ENCODE results near the gene PAQR9.

Gene PAQR9

DNA sequence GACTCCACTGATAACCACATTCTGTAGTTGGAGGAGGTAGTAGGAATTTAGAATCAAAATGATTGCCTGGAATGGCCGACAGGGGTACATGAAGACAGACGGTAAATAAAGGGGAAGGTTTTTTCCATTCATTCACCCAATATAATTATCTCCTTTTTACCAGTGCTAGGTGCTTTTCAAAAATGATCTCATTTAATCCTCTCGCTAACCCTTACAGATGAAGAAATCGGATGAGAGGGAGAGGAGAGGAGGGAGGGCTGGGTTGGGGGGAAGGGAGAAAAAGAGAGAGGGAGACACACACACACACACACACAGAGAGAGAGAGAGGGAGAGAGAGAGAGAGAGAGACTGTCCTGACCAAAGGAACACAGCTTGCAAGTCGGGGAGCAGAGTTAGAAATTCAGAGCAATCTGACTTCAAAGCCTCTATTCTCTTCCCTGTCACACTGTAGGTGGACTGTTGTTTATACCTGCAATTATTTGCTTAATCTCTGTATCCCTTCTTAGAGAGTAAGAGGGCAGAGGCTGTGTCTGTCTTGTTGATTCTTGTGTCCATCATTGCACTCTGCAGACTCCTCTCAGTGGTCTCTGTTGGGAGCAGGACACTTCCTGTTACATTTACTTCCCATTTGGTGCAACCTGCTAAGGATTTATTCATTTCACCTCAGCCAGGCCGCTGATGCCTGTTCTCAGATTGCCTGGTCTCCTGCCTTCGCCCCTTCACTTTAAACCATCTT lies 18.7 kb upstream of the PAQR9 start:
- H3K4me3 ChIP-seq (ENCODE audit: low read depth, low read length) = no peak overlapping the region
- no peak for DNase-seq (ENCODE audit: low read depth)
- TF ChIP-seq, protein P1, sequence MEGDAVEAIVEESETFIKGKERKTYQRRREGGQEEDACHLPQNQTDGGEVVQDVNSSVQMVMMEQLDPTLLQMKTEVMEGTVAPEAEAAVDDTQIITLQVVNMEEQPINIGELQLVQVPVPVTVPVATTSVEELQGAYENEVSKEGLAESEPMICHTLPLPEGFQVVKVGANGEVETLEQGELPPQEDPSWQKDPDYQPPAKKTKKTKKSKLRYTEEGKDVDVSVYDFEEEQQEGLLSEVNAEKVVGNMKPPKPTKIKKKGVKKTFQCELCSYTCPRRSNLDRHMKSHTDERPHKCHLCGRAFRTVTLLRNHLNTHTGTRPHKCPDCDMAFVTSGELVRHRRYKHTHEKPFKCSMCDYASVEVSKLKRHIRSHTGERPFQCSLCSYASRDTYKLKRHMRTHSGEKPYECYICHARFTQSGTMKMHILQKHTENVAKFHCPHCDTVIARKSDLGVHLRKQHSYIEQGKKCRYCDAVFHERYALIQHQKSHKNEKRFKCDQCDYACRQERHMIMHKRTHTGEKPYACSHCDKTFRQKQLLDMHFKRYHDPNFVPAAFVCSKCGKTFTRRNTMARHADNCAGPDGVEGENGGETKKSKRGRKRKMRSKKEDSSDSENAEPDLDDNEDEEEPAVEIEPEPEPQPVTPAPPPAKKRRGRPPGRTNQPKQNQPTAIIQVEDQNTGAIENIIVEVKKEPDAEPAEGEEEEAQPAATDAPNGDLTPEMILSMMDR (IDR thresholded peaks at IDR 0.05; ENCODE audit: insufficient read depth, low read depth, low read length, missing control alignments) = no peak

DNA sequence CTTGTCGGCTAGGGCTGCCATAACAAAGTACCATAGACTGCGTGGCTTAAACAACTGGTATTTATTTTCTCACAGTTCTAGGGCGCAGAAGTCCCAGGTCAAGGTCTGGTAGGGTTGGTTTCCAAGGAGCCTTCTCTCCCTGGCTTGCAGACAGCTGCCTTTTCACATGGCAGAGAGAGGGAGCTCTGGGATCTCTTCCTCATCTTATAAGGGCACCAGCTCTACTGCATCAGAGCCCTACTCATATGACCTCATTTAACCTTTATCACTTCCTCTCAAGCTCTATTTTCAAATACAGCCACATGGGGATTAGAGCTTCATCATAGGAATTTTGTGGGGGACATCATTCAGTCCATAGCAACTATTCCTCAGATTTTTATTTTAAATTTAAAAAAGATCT lies 17.6 kb upstream of the PAQR9 start:
- TF ChIP-seq, protein P1 (IDR thresholded peaks at IDR 0.05; ENCODE audit: insufficient read depth, low read depth, low read length, missing control alignments) = no peak
- no peak for DNase-seq (ENCODE audit: low read depth)
- H3K4me3 ChIP-seq (ENCODE audit: low read depth, low read length) = no peak overlapping the region

DNA sequence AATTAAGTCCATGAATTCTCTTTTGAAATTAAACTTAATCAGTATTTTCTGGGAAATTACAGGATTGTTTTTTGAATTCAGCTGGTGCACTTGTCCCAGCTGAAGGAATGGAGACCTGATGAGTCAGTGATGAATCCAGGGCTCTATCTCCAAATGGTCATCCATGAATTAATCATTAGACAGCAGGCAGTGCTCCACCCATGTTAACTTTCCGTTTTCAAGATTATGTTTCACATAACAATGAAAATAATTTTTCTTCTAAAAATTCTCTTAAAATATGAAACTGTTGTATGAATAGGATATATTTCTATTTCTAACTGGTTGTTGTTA lies 13.9 kb upstream of the PAQR9 start:
- TF ChIP-seq, protein P1 (IDR thresholded peaks at IDR 0.05; ENCODE audit: insufficient read depth, low read depth, low read length, missing control alignments) = no peak
- H3K4me3 ChIP-seq (ENCODE audit: low read depth, low read length) = no peak overlapping the region
- no peak for DNase-seq (ENCODE audit: low read depth)

DNA sequence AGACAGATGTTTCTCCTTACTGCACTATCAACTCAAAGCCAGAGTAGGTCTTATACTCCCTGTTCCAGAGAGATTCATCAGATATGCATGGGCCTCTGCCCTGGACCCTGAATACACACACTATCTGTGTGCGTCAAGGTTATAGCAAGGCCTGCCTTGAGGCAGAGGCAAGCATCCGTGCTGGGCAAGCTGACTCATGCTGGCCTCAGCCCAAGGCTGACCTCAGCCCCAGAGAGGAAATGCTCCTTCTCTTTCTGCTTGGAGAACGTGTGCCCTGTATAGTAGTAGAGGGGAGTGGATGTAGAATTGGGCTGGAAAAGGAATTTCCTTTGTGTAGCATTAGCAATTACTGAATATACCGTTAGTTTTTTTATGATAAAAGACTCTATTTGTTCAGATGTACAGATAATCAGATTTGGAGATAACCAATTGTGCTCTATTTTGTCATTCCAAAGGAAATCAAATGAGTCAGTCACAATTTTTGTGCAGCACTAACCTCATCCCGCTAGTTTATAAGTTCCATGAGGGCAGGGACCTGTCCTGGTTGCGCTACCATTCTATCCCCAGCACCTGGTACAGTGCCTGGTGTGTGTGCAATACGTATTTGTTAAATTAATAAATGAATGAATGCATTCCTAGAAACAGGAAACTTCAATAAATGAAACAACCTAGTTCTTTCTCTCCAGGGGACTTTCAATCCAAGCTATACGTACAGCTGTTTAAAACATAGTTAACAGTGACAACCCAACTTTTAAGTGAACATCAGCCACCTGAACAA lies 13.3 kb upstream of the PAQR9 start:
- DNase-seq (ENCODE audit: low read depth) = no peak
- TF ChIP-seq, protein P1 (IDR thresholded peaks at IDR 0.05; ENCODE audit: insufficient read depth, low read depth, low read length, missing control alignments) = no peak
- no peak overlapping the region for H3K4me3 ChIP-seq (ENCODE audit: low read depth, low read length)

DNA sequence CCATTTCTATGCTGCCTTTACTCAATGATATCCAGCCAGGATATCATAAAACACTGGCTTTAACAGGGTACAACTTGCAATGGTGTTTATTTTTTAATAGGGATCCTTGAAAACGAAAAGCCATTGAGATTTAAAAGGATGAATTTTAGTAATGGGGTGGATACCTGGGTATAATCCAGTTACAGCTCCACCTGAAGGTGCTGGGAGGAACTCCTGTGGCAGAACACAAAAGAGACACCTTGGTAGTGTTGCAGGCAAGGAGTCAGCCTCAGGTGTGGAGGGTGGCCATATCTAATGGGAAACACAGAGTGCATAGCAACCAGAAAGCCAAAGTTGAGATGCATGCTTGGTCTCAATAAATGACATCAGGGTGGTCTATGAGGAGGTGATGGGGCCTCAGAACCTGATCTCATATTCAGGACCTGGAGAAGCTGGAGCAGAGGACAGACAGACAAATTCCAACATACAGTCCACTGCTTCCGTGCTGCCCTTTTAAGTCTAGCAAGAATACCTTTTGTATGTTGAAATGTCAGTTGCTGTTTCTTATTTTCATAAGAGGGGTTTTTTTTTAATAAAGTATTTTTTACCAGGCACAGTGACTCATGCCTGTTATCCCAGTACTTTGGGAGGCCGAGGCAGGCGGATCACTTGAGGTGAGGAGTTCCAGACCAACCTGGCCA lies 12.0 kb upstream of the PAQR9 start:
- TF ChIP-seq, protein P1 (IDR thresholded peaks at IDR 0.05; ENCODE audit: insufficient read depth, low read depth, low read length, missing control alignments) = peak; percentile 9
- no peak for DNase-seq (ENCODE audit: low read depth)
- H3K4me3 ChIP-seq (ENCODE audit: low read depth, low read length) = no peak overlapping the region

DNA sequence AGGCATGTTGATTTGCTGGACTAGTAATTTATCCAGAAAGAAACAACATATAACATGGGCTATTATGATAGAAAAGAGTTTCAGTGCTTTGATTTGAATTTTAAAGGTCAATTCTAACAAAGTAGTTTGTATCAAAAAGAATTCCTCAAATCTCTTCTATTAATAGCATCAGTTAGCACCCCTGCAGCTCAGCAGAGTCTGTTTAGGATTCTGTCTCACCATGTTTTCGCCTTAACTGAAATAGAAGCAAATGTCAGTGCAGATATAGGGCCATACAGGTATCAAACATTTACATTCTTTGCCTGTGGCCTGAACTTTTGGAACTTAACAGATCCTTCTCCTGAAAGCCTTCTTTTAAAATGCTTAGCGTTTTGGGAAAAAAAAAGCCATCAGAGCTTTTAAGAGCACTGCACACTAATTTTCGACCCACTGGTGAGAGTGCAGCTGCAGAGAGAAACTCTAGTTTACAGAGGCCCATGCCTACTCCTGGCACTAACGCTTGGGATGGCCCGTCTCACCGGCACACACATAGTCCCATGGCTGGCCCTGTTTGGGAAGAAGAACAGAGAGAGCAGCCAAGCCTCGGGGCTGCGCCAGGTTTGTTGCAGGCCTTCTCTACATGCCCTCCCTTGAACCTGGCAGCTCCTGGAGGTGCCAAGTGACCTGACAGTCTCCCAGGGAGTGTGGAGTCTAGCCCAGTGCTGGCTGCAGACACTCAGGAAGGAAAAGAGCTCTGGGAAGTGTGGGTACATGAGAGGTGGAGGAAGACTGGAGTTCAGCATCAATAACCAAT lies 9.9 kb upstream of the PAQR9 start:
- TF ChIP-seq, protein P1 (IDR thresholded peaks at IDR 0.05; ENCODE audit: insufficient read depth, low read depth, low read length, missing control alignments) = no peak
- DNase-seq (ENCODE audit: low read depth) = no peak
- no peak overlapping the region for H3K4me3 ChIP-seq (ENCODE audit: low read depth, low read length)
